GM12878 (cell line): ENCODE data around the gene PNMA8C. TPM values are rescaled to one million over a fixed set of nuclear protein-coding genes. Genes with fewer than 3 reads are reported as not detected.

Source experiments
- ATAC-seq: fragments of 200-7000 bp; cut with Tn5 transposase; 3 replicates; pipeline ENCODE4 v1.9.1; 2020; ENCODE audit warnings: mild to moderate bottlenecking, moderate library complexity
- BruUV-seq: library from RNA; stranded (reverse); fragments of 400-500 nt; replicated peaks from 2 replicates; lab custom pipeline; 2021; lab: Mats Ljungman, UMichigan
- CTCF ChIA-PET: fragments of 300-600 bp; sonication (Branson Sonifier 250); formaldehyde crosslinking; extraction: SDS; loops from one replicate; lab custom pipeline; 2021; ENCODE audit warnings: inconsistent platforms; lab: Yijun Ruan, JAX
- POLR2A ChIA-PET: fragments of 350-600 bp; formaldehyde crosslinking; extraction: SDS; loops from one replicate; lab custom pipeline; 2021; ENCODE audit warnings: inconsistent platforms; lab: Charles Lee
- RAD21 ChIA-PET: fragments of 300-600 bp; sonication (Branson Sonifier 250); formaldehyde crosslinking; loops from one replicate; lab custom pipeline; 2023; ENCODE audit warnings: antibody characterized with exemption; ENCODE audit not compliant: unreplicated experiment; lab: Charles Lee
- SMC1A ChIA-PET: fragments of 300-600 bp; sonication (Branson Sonifier 250); formaldehyde crosslinking; loops from one replicate; lab custom pipeline; 2023; ENCODE audit not compliant: unreplicated experiment, uncharacterized antibody; lab: Charles Lee
- DNase-seq: peaks from one replicate; pipeline ENCODE4 v3.0.0-alpha.2; 2011; ENCODE audit warnings: low read depth, low spot score
- FAIRE-seq: peaks from 3 replicates; lab custom pipeline; 2011; peaks lifted over from hg19 to GRCh38; lab: Jason Lieb, UNC
- H2AFZ ChIP-seq: 2 replicates; pipeline ENCODE4 v1.6.0; 2011; ENCODE audit warnings: low read depth, low read length, control low read depth; ENCODE audit not compliant: control insufficient read depth
- H3K27ac ChIP-seq: 2 replicates; pipeline ENCODE4 v1.5.1; 2011; ENCODE audit warnings: control low read depth; ENCODE audit not compliant: control insufficient read depth, insufficient read depth
- H3K27me3 ChIP-seq, 2 experiments: replicated peaks in 1 of 2; 2 replicates each; pipeline versions ENCODE4 v1.6.0 to v1.6.1; 2011; ENCODE audit warnings: low read length in 1 of 2; ENCODE audit not compliant: control insufficient read depth in 2 of 2, insufficient read depth in 2 of 2
- H3K36me3 ChIP-seq, 2 experiments: 2 replicates each; pipeline ENCODE4 v1.5.1; 2011; ENCODE audit warnings: low read length in 1 of 2; ENCODE audit not compliant: control insufficient read depth in 2 of 2, insufficient read depth in 2 of 2
- H3K4me1 ChIP-seq: 2 replicates; pipeline ENCODE4 v1.6.1; 2011; ENCODE audit warnings: mild to moderate bottlenecking, low read length, moderate library complexity, mixed read lengths; ENCODE audit not compliant: control insufficient read depth, insufficient read depth
- H3K4me2 ChIP-seq: 2 replicates; pipeline ENCODE4 v1.6.0; 2011; ENCODE audit warnings: control low read depth; ENCODE audit not compliant: control insufficient read depth, insufficient read depth
- H3K4me3 ChIP-seq: fragments of 200-600 bp; sonication (generic); 2 replicates; pipeline ENCODE4 v1.5.1; 2016
- H3K79me2 ChIP-seq: 2 replicates; pipeline ENCODE4 v1.6.0; 2011; ENCODE audit warnings: low read length; ENCODE audit not compliant: control insufficient read depth, insufficient read depth
- H3K9ac ChIP-seq: 2 replicates; pipeline ENCODE4 v1.8.0; 2011; ENCODE audit warnings: low read length, control low read depth, mixed read lengths; ENCODE audit not compliant: control insufficient read depth, insufficient read depth
- H3K9me3 ChIP-seq: replicated peaks from 3 replicates; pipeline ENCODE4 v1.5.1; 2011; ENCODE audit warnings: mild to moderate bottlenecking, low read length; ENCODE audit not compliant: control insufficient read depth, insufficient read depth
- H4K20me1 ChIP-seq: 2 replicates; pipeline ENCODE4 v1.6.0; 2011; ENCODE audit not compliant: control insufficient read depth, insufficient read depth
- EGR1 ChIP-seq, 2 experiments: IDR thresholded peaks; 1 replicate in 1 of 2; 2 replicates in 1 of 2; pipeline ENCODE4 v1.6.1; 2011 to 2012; ENCODE audit warnings: low read depth in 2 of 2, low read length in 2 of 2, borderline replicate concordance in 1 of 2, mild to moderate bottlenecking in 1 of 2, moderate library complexity in 1 of 2
- HDGF ChIP-seq: fragments of 450-650 bp; IDR thresholded peaks from 2 replicates; pipeline ENCODE4 v1.6.1; 2016; ENCODE audit warnings: antibody characterized with exemption
- JUND ChIP-seq: IDR thresholded peaks from 2 replicates; pipeline ENCODE4 v1.6.1; 2012; ENCODE audit warnings: low read depth, mild to moderate bottlenecking, low read length, improper control_type of control experiment, moderate library complexity
- MLLT1 ChIP-seq: fragments of 450-650 bp; IDR thresholded peaks from 2 replicates; pipeline ENCODE4 v1.6.1; 2016; ENCODE audit warnings: mild to moderate bottlenecking
- SMARCA5 ChIP-seq: fragments of 450-650 bp; IDR thresholded peaks from 2 replicates; pipeline ENCODE4 v1.6.1; 2017; ENCODE audit warnings: mild to moderate bottlenecking
- TCF12 ChIP-seq: IDR thresholded peaks from 2 replicates; pipeline ENCODE4 v1.6.1; 2011; ENCODE audit warnings: low read depth, mild to moderate bottlenecking, low read length
- TCF3 ChIP-seq: IDR thresholded peaks from 2 replicates; pipeline ENCODE4 v1.6.1; 2012; ENCODE audit warnings: low read depth, mild to moderate bottlenecking, low read length, borderline replicate concordance; ENCODE audit not compliant: insufficient read depth
- YY1 ChIP-seq: IDR thresholded peaks from 2 replicates; pipeline ENCODE4 v1.6.1; 2011; ENCODE audit warnings: low read depth, mild to moderate bottlenecking, low read length
- ZBTB33 ChIP-seq: fragments of 450-650 bp; IDR thresholded peaks from 2 replicates; pipeline ENCODE4 v1.6.1; 2017; ENCODE audit warnings: mild to moderate bottlenecking
- ZNF622 ChIP-seq: fragments of 450-650 bp; IDR thresholded peaks from 2 replicates; pipeline ENCODE4 v1.6.1; 2017; ENCODE audit warnings: mild to moderate bottlenecking, inconsistent platforms
- WGBS: methylation state at CpG from one replicate; pipeline ENCODE4 v1.1.6; 2016; ENCODE audit warnings: low lambda C conversion rate; ENCODE audit not compliant: insufficient replicate concordance, insufficient coverage; ENCODE audit errors: missing lambda C conversion rate; 5-methylcytosine and 5-hydroxymethylcytosine counted together
- in situ Hi-C: fragments of 300-500 bp; cut with MboI; formaldehyde crosslinking; loops from 9 replicates; pipeline ENCODE4 v1.14.3; 2018; ENCODE audit warnings: mixed read lengths
- intact Hi-C: fragments of 100-400 bp; cut with micrococcal nuclease; formaldehyde crosslinking; loops from one replicate; pipeline ENCODE4 v1.14.2; 2022; ENCODE audit not compliant: unreplicated experiment
- polyA plus RNA-seq, 11 experiments: library from polyadenylated mRNA; depleted of rRNA in 4 of 11; unstranded in 6 of 11; stranded (reverse) in 5 of 11; fragments of >200 nt; fragmentation: Nextera tagmentation in 4 of 11; fragmentation: Illumina TruSeq in 1 of 11; extraction: Ambion mirVana in 4 of 11; extraction: Trizol in 1 of 11; gene quantifications; 1 replicate in 1 of 11; 2 replicates in 10 of 11; pipeline versions ENCODE4 v1.2.1 to v1.2.3, GENCODE V29; 2011 to 2016; ENCODE audit warnings: inconsistent platforms in 2 of 11, missing spikeins in 2 of 11, low read depth in 1 of 11
- total RNA-seq, 4 experiments: library from RNA; depleted of rRNA in 3 of 4; stranded (reverse); fragments of >200 nt in 3 of 4; fragmentation: Illumina TruSeq in 1 of 4; extraction: Trizol in 1 of 4; gene quantifications; 2 replicates each; pipeline versions ENCODE4 v1.2.1 to v1.2.3, GENCODE V29; 2013 to 2021

PNMA8C gene
- total and polyA plus RNA-seq, 10 of the 15 experiments (the other 5 are each of a cell fraction or from before 2014, with no cell fraction given) = not detected

DNA sequence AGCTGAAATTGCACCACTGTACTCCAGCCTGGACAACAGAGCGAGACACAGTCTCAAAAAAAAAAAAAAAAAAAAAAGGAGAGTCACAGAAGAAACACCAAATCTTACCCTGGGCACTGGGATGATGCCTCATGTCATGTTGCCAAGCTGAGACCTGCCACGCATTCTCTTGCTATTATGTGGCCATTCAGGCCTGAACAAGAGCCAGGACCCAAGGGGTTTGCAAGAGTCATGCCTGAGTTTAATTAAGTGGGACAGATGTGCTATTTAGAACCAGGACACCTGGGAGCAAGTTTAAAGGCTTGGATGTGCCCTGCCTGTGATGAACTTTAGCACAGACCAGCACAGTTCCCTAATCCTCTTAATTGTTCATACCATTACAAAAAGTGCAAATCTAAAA, 32.8 kb upstream of the PNMA8C start:
- intact Hi-C loops = no loop called here

More for the DNA sequence above, 32.8 kb upstream of the PNMA8C start:
- FAIRE-seq (no peak), ATAC-seq (no peak), DNase-seq (no peak)
- ChIA-PET SMC1A (interaction anchor here (1.6 kb wide), 1 partner anchor 10 kb away, joined by 4 read pairs; no protein-coding TSS in a partner anchor), CTCF (no interaction called here), RAD21 (no interaction called here), POLR2A (interaction anchor here (0.6 kb wide), 2 partner anchors 31 to 1740 kb away, joined by 3 to 4 read pairs; no protein-coding TSS in a partner anchor)
- no peak overlapping the region for H3K4me2 ChIP-seq
- peaks cover 9% of the 10 kb centered on the region for H3K4me1 ChIP-seq
- no peaks in the 10 kb centered on the region for H3K36me3 ChIP-seq
- H3K27me3 ChIP-seq = no peaks in the 10 kb centered on the region
- 11% methylated on average over 1 of the region's 2 CpGs for WGBS
- no peak overlapping the region for H3K4me3 ChIP-seq
- BruUV-seq = no TSS peak
- H3K79me2 ChIP-seq = no peaks in the 10 kb centered on the region
- H2AFZ ChIP-seq = no peak overlapping the region
- H3K9me3 ChIP-seq = no peaks in the 10 kb centered on the region
- TF ChIP-seq TCF3 = no peak
- no peak for TF ChIP-seq SMARCA5
- TF ChIP-seq JUND = no peak
- no peak for TF ChIP-seq EGR1 (IDR thresholded peaks at IDR 0.05; ENCODE audit: borderline replicate concordance in 1 of 2, low read depth in 2 of 2, low read length in 2 of 2)
- no peak for TF ChIP-seq TCF12
- TF ChIP-seq ZBTB33 = no peak
- no peak for TF ChIP-seq MLLT1
- TF ChIP-seq HDGF = no peak
- no peak for TF ChIP-seq YY1
- no peak for TF ChIP-seq ZNF622
- no peak overlapping the region for H3K9ac ChIP-seq
- H4K20me1 ChIP-seq = no peaks in the 10 kb centered on the region
- in situ Hi-C loops = no loop called here
- no peak overlapping the region for H3K27ac ChIP-seq
